Thyroid gland (tissue), 4 donors: Measurements from ENCODE around the gene MRPL51. TPM values are rescaled to one million over a fixed set of nuclear protein-coding genes. Genes with fewer than 3 reads are reported as not detected.

ENCODE experiments used
- DNase-seq, 2 donors: peaks; one replicate each; pipeline ENCODE4 v3.0.0-alpha.2; 2019
- H3K27ac ChIP-seq, 3 donors: fragments of 200-600 bp; sonication (generic); 1 replicate in 2 of 3; 2 replicates in 1 of 3; pipeline ENCODE4 v1.5.1; 2016 to 2019; ENCODE audit warnings: mild to moderate bottlenecking in 1 of 3, moderate library complexity in 1 of 3
- H3K27me3 ChIP-seq: fragments of 200-600 bp; sonication (generic); one replicate; pipeline ENCODE4 v1.5.1; 2019
- H3K36me3 ChIP-seq, 2 donors: fragments of 200-600 bp; sonication (generic); one replicate each; pipeline ENCODE4 v1.5.1; 2016 to 2019
- H3K4me1 ChIP-seq, 2 donors: fragments of 200-600 bp; sonication (generic); one replicate each; pipeline ENCODE4 v1.5.1; 2017 to 2019
- H3K4me3 ChIP-seq, 3 donors: fragments of 200-600 bp; sonication (generic); replicated peaks in 1 of 3; 1 replicate in 2 of 3; 2 replicates in 1 of 3; pipeline ENCODE4 v1.5.1; 2016; ENCODE audit warnings: mild to moderate bottlenecking in 1 of 3
- H3K9me3 ChIP-seq: fragments of 200-600 bp; sonication (generic); one replicate; pipeline ENCODE4 v1.5.1; 2017
- CTCF ChIP-seq, 6 experiments: fragments of 200-600 bp in 3 of 6; fragments of 450-650 bp in 3 of 6; sonication (generic) in 3 of 6; IDR thresholded peaks; one replicate each; pipeline ENCODE4 v1.5.1; 2016 to 2019; ENCODE audit warnings: antibody characterized with exemption in 6 of 6, mild to moderate bottlenecking in 2 of 6, inconsistent platforms in 1 of 6, moderate library complexity in 1 of 6
- POLR2A ChIP-seq, 2 donors: fragments of 450-650 bp; IDR thresholded peaks; one replicate each; pipeline ENCODE4 v1.6.1; 2017; ENCODE audit warnings: antibody characterized with exemption in 2 of 2, mild to moderate bottlenecking in 2 of 2, moderate library complexity in 1 of 2
- WGBS, 2 donors: methylation state at CpG; one replicate each; pipeline ENCODE4 v1.1.5; 2017; 5-methylcytosine and 5-hydroxymethylcytosine counted together
- intact Hi-C: fragments of 100-400 bp; cut with DNase I; formaldehyde crosslinking; loops from one replicate; pipeline ENCODE4 v1.15.1; 2023
- total RNA-seq, 4 donors: library from RNA; depleted of rRNA; stranded (reverse); fragments of >200 nt; gene quantifications; one replicate each; pipeline ENCODE4 v1.2.3, GENCODE V29; 2016

MRPL51 gene
- total RNA-seq, 4 donors from 2014 or later = 16.7 to 84.6 (median 46.9) TPM

GRCh38 chr12:6442836-6443235 is 50.2 kb downstream of the MRPL51 start:
- Histone ChIP-seq H3K27ac (no peak overlapping the region), H3K9me3 (no peaks in the 10 kb centered on the region), H3K27me3 (no peaks in the 10 kb centered on the region), H3K4me1 (peaks cover 29 to 32% of the 10 kb centered on the region in 2 donors), H3K36me3 (no peaks in the 10 kb centered on the region), H3K4me3 (no peak overlapping the region)
- 85 to 87% methylated on average over 9 of the region's 9 CpGs for WGBS, 2 donors
- TF ChIP-seq POLR2A (IDR thresholded peaks at IDR 0.05) = no peak
- TF ChIP-seq CTCF (IDR thresholded peaks at IDR 0.05) = no peak
- DNase-seq = no peak
- intact Hi-C loops = no loop called here

Other genes with a start within 250 kb of the MRPL51 start
- 100 to 1,000 TPM in 1 of 4 donors, 10 to 100 TPM in 1, 1 to 10 TPM in 2; 4.0 to 325 (median 14.1) TPM for gene PLEKHG6, start 182.6 kb downstream of the MRPL51 start, total RNA-seq
- gene TNFRSF1A, start 151.2 kb downstream of the MRPL51 start, total RNA-seq = 100 to 1,000 TPM; 131 to 185 (median 150) TPM
- gene SCNN1A, start 117.7 kb downstream of the MRPL51 start, total RNA-seq = 100 to 1,000 TPM; 229 to 449 (median 336) TPM
- 100 to 1,000 TPM; 152 to 215 (median 178) TPM for gene LTBR, start 109.1 kb downstream of the MRPL51 start, total RNA-seq
- gene CD27, start 48.3 kb downstream of the MRPL51 start, total RNA-seq = 10 to 100 TPM in 1 of 4 donors, 1 to 10 TPM in 3; 2.7 to 10.8 (median 6.4) TPM
- 10 to 100 TPM; 29.3 to 70.1 (median 59.4) TPM for gene TAPBPL, start 41.2 kb downstream of the MRPL51 start, total RNA-seq
- gene VAMP1, start 22.6 kb downstream of the MRPL51 start, total RNA-seq = 10 to 100 TPM in 3 of 4 donors, 1 to 10 TPM in 1; 7.5 to 25.9 (median 12.8) TPM
- 10 to 100 TPM; 22.4 to 31.8 (median 28.6) TPM for gene NCAPD2, start 840 bp upstream of the MRPL51 start, total RNA-seq
- 1,000 to 10,000 TPM; 1,191 to 3,596 (median 1,852) TPM for gene GAPDH, start 41.3 kb upstream of the MRPL51 start, total RNA-seq
- 10 to 100 TPM in 1 of 4 donors, 1 to 10 TPM in 3; 5.0 to 10.2 (median 7.5) TPM for gene IFFO1, start 62.8 kb upstream of the MRPL51 start, total RNA-seq
- gene NOP2, start 75.0 kb upstream of the MRPL51 start, total RNA-seq = 10 to 100 TPM; 23.0 to 50.8 (median 35.6) TPM
- gene CHD4, start 114.1 kb upstream of the MRPL51 start, total RNA-seq = 100 to 1,000 TPM; 152 to 337 (median 263) TPM
- 1 to 10 TPM in 3 of 4 donors, under 1 TPM in 1; 0.78 to 8.1 (median 3.5) TPM for gene LPAR5, start 142.7 kb upstream of the MRPL51 start, total RNA-seq
- gene ACRBP, start 154.2 kb upstream of the MRPL51 start, total RNA-seq = 10 to 100 TPM in 2 of 4 donors, 1 to 10 TPM in 2; 8.9 to 11.4 (median 10.4) TPM
- gene ING4, start 169.9 kb upstream of the MRPL51 start, total RNA-seq = 10 to 100 TPM; 52.7 to 85.1 (median 67.2) TPM
- 10 to 100 TPM; 41.9 to 72.8 (median 53.1) TPM for gene ZNF384, start 196.1 kb upstream of the MRPL51 start, total RNA-seq
- gene PIANP, start 207.6 kb upstream of the MRPL51 start, total RNA-seq = under 1 TPM in 2 of 4 donors, not detected in 2; 0.11 to 0.39 TPM
- gene COPS7A, start 230.8 kb upstream of the MRPL51 start, total RNA-seq = 10 to 100 TPM; 44.5 to 86.7 (median 63.1) TPM